PC-3 (cell line): Measurements from ENCODE around the gene TLE3.

Experiments
- EZH2 ChIP-seq: fragments of 300-600 bp; sonication (generic); IDR thresholded peaks from one replicate; pipeline ENCODE4 v1.6.1; 2017; ENCODE audit warnings: antibody characterized with exemption, mild to moderate bottlenecking, low read length; ENCODE audit not compliant: unreplicated experiment
- TF ChIP-seq, protein P1 (sequence below): fragments of 300-600 bp; sonication (generic); conservative IDR thresholded peaks from 2 replicates; pipeline ENCODE4 v1.5.1; 2017; ENCODE audit warnings: antibody characterized with exemption, low read depth, mild to moderate bottlenecking, low read length

DNA sequence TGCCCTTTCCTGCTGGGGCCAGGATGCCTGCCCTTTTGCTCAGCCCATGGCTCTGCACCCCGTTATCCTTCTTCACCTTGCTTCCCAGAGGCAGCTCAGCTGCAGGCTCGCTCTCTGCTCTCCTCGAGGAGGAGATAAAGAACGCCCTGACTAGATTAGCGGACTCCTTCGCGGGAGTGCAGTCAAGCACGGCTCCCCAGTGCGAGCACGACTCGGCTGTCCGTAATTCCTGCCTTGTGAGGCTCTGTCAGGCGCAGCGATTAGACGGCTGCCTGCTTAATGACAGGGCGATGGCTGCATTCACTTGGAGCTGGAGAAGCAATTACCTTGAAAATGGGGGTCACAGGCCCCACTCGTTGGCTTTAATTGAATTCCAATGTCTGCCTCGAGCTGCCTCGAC is 25.9 kb downstream of the TLE3 start:
- TF ChIP-seq, protein P1, sequence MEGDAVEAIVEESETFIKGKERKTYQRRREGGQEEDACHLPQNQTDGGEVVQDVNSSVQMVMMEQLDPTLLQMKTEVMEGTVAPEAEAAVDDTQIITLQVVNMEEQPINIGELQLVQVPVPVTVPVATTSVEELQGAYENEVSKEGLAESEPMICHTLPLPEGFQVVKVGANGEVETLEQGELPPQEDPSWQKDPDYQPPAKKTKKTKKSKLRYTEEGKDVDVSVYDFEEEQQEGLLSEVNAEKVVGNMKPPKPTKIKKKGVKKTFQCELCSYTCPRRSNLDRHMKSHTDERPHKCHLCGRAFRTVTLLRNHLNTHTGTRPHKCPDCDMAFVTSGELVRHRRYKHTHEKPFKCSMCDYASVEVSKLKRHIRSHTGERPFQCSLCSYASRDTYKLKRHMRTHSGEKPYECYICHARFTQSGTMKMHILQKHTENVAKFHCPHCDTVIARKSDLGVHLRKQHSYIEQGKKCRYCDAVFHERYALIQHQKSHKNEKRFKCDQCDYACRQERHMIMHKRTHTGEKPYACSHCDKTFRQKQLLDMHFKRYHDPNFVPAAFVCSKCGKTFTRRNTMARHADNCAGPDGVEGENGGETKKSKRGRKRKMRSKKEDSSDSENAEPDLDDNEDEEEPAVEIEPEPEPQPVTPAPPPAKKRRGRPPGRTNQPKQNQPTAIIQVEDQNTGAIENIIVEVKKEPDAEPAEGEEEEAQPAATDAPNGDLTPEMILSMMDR, result no peak
- no peak for TF ChIP-seq EZH2
